GM12878 (cell line): ENCODE results near the gene NR3C1. TPM values are rescaled to one million over a fixed set of nuclear protein-coding genes. Genes with fewer than 3 reads are reported as not detected.

Experiments used
- ATAC-seq: fragments of 200-7000 bp; cut with Tn5 transposase; 3 replicates; pipeline ENCODE4 v1.9.1; 2020; ENCODE audit warnings: mild to moderate bottlenecking, moderate library complexity
- BruUV-seq: library from RNA; stranded (reverse); fragments of 400-500 nt; replicated peaks from 2 replicates; lab custom pipeline; 2021; lab: Mats Ljungman, UMichigan
- CTCF ChIA-PET: fragments of 300-600 bp; sonication (Branson Sonifier 250); formaldehyde crosslinking; extraction: SDS; loops from one replicate; lab custom pipeline; 2021; ENCODE audit warnings: inconsistent platforms; lab: Yijun Ruan, JAX
- POLR2A ChIA-PET: fragments of 350-600 bp; formaldehyde crosslinking; extraction: SDS; loops from one replicate; lab custom pipeline; 2021; ENCODE audit warnings: inconsistent platforms; lab: Charles Lee
- RAD21 ChIA-PET: fragments of 300-600 bp; sonication (Branson Sonifier 250); formaldehyde crosslinking; loops from one replicate; lab custom pipeline; 2023; ENCODE audit warnings: antibody characterized with exemption; ENCODE audit not compliant: unreplicated experiment; lab: Charles Lee
- SMC1A ChIA-PET: fragments of 300-600 bp; sonication (Branson Sonifier 250); formaldehyde crosslinking; loops from one replicate; lab custom pipeline; 2023; ENCODE audit not compliant: unreplicated experiment, uncharacterized antibody; lab: Charles Lee
- DNase-seq: peaks from one replicate; pipeline ENCODE4 v3.0.0-alpha.2; 2011; ENCODE audit warnings: low read depth, low spot score
- FAIRE-seq: peaks from 3 replicates; lab custom pipeline; 2011; peaks lifted over from hg19 to GRCh38; lab: Jason Lieb, UNC
- H2AFZ ChIP-seq: 2 replicates; pipeline ENCODE4 v1.6.0; 2011; ENCODE audit warnings: low read depth, low read length, control low read depth; ENCODE audit not compliant: control insufficient read depth
- H3K27ac ChIP-seq: 2 replicates; pipeline ENCODE4 v1.5.1; 2011; ENCODE audit warnings: control low read depth; ENCODE audit not compliant: control insufficient read depth, insufficient read depth
- H3K27me3 ChIP-seq, 2 experiments: replicated peaks in 1 of 2; 2 replicates each; pipeline versions ENCODE4 v1.6.0 to v1.6.1; 2011; ENCODE audit warnings: low read length in 1 of 2; ENCODE audit not compliant: control insufficient read depth in 2 of 2, insufficient read depth in 2 of 2
- H3K36me3 ChIP-seq, 2 experiments: 2 replicates each; pipeline ENCODE4 v1.5.1; 2011; ENCODE audit warnings: low read length in 1 of 2; ENCODE audit not compliant: control insufficient read depth in 2 of 2, insufficient read depth in 2 of 2
- H3K4me1 ChIP-seq: 2 replicates; pipeline ENCODE4 v1.6.1; 2011; ENCODE audit warnings: mild to moderate bottlenecking, low read length, moderate library complexity, mixed read lengths; ENCODE audit not compliant: control insufficient read depth, insufficient read depth
- H3K4me2 ChIP-seq: 2 replicates; pipeline ENCODE4 v1.6.0; 2011; ENCODE audit warnings: control low read depth; ENCODE audit not compliant: control insufficient read depth, insufficient read depth
- H3K4me3 ChIP-seq: fragments of 200-600 bp; sonication (generic); 2 replicates; pipeline ENCODE4 v1.5.1; 2016
- H3K79me2 ChIP-seq: 2 replicates; pipeline ENCODE4 v1.6.0; 2011; ENCODE audit warnings: low read length; ENCODE audit not compliant: control insufficient read depth, insufficient read depth
- H3K9ac ChIP-seq: 2 replicates; pipeline ENCODE4 v1.8.0; 2011; ENCODE audit warnings: low read length, control low read depth, mixed read lengths; ENCODE audit not compliant: control insufficient read depth, insufficient read depth
- H3K9me3 ChIP-seq: replicated peaks from 3 replicates; pipeline ENCODE4 v1.5.1; 2011; ENCODE audit warnings: mild to moderate bottlenecking, low read length; ENCODE audit not compliant: control insufficient read depth, insufficient read depth
- H4K20me1 ChIP-seq: 2 replicates; pipeline ENCODE4 v1.6.0; 2011; ENCODE audit not compliant: control insufficient read depth, insufficient read depth
- BCL11A ChIP-seq: IDR thresholded peaks from 2 replicates; pipeline ENCODE4 v1.6.1; 2011; ENCODE audit warnings: low read depth, low read length
- CREM ChIP-seq: IDR thresholded peaks from 2 replicates; pipeline ENCODE4 v1.6.1; 2014; ENCODE audit warnings: antibody characterized with exemption, low read depth
- EZH2 ChIP-seq: IDR thresholded peaks from 2 replicates; pipeline ENCODE4 v1.6.1; 2012; ENCODE audit warnings: low read depth, mild to moderate bottlenecking, control low read depth, inconsistent platforms, low read length, borderline replicate concordance; ENCODE audit not compliant: control insufficient read depth
- FOS ChIP-seq: IDR thresholded peaks from 3 replicates; pipeline ENCODE4 v1.6.1; 2011; ENCODE audit warnings: borderline replicate concordance; ENCODE audit not compliant: insufficient read length; ENCODE audit errors: extremely low read depth
- HDGF ChIP-seq: fragments of 450-650 bp; IDR thresholded peaks from 2 replicates; pipeline ENCODE4 v1.6.1; 2016; ENCODE audit warnings: antibody characterized with exemption
- MEF2B ChIP-seq: fragments of 450-650 bp; IDR thresholded peaks from 2 replicates; pipeline ENCODE4 v1.6.1; 2018; ENCODE audit warnings: mild to moderate bottlenecking, moderate library complexity; ENCODE audit not compliant: partially characterized antibody, poor library complexity, severe bottlenecking
- NRF1 ChIP-seq: conservative IDR thresholded peaks from 2 replicates; pipeline ENCODE4 v1.6.1; 2011; ENCODE audit warnings: mild to moderate bottlenecking, low read depth, low read length, improper control_type of control experiment
- PAX8 ChIP-seq: fragments of 450-650 bp; IDR thresholded peaks from 2 replicates; pipeline ENCODE4 v1.6.1; 2017; ENCODE audit warnings: mild to moderate bottlenecking, moderate library complexity
- RB1 ChIP-seq: fragments of 450-650 bp; formaldehyde crosslinking; IDR thresholded peaks from 2 replicates; pipeline ENCODE4 v1.6.1; 2017; ENCODE audit warnings: mild to moderate bottlenecking, borderline replicate concordance
- REST ChIP-seq: IDR thresholded peaks from 2 replicates; pipeline ENCODE4 v1.6.1; 2012; ENCODE audit warnings: mild to moderate bottlenecking, low read depth, low read length
- SMAD1 ChIP-seq: fragments of 450-650 bp; IDR thresholded peaks from 2 replicates; pipeline ENCODE4 v1.6.1; 2018; ENCODE audit warnings: mild to moderate bottlenecking, low read depth; ENCODE audit not compliant: partially characterized antibody
- SMC3 ChIP-seq: IDR thresholded peaks from 2 replicates; pipeline ENCODE4 v1.6.1; 2011; ENCODE audit warnings: low read length, improper control_type of control experiment, borderline replicate concordance
- ZBTB11 ChIP-seq: fragments of 450-650 bp; formaldehyde crosslinking; IDR thresholded peaks from 2 replicates; pipeline ENCODE4 v1.5.0; 2022; ENCODE audit warnings: mild to moderate bottlenecking, missing genetic modification characterization
- ZNF274 ChIP-seq: IDR thresholded peaks from one replicate; pipeline ENCODE4 v1.8.0; 2011; ENCODE audit not compliant: insufficient read length, insufficient read depth
- WGBS: methylation state at CpG from one replicate; pipeline ENCODE4 v1.1.6; 2016; ENCODE audit warnings: low lambda C conversion rate; ENCODE audit not compliant: insufficient replicate concordance, insufficient coverage; ENCODE audit errors: missing lambda C conversion rate; 5-methylcytosine and 5-hydroxymethylcytosine counted together
- in situ Hi-C: fragments of 300-500 bp; cut with MboI; formaldehyde crosslinking; loops from 9 replicates; pipeline ENCODE4 v1.14.3; 2018; ENCODE audit warnings: mixed read lengths
- intact Hi-C: fragments of 100-400 bp; cut with micrococcal nuclease; formaldehyde crosslinking; loops from one replicate; pipeline ENCODE4 v1.14.2; 2022; ENCODE audit not compliant: unreplicated experiment
- polyA plus RNA-seq, 11 experiments: library from polyadenylated mRNA; depleted of rRNA in 4 of 11; unstranded in 6 of 11; stranded (reverse) in 5 of 11; fragments of >200 nt; fragmentation: Nextera tagmentation in 4 of 11; fragmentation: Illumina TruSeq in 1 of 11; extraction: Ambion mirVana in 4 of 11; extraction: Trizol in 1 of 11; gene quantifications; 1 replicate in 1 of 11; 2 replicates in 10 of 11; pipeline versions ENCODE4 v1.2.1 to v1.2.3, GENCODE V29; 2011 to 2016; ENCODE audit warnings: inconsistent platforms in 2 of 11, missing spikeins in 2 of 11, low read depth in 1 of 11
- total RNA-seq, 4 experiments: library from RNA; depleted of rRNA in 3 of 4; stranded (reverse); fragments of >200 nt in 3 of 4; fragmentation: Illumina TruSeq in 1 of 4; extraction: Trizol in 1 of 4; gene quantifications; 2 replicates each; pipeline versions ENCODE4 v1.2.1 to v1.2.3, GENCODE V29; 2013 to 2021
- TF ChIP-seq, protein P1 (sequence below): IDR thresholded peaks from 2 replicates; pipeline ENCODE4 v1.6.1; 2012; ENCODE audit warnings: low read depth, low read length, improper control_type of control experiment

Gene NR3C1
- total and polyA plus RNA-seq, 10 of the 15 experiments (the other 5 are each of a cell fraction or from before 2014, with no cell fraction given): 49.7 to 141 (median 109) TPM

DNA sequence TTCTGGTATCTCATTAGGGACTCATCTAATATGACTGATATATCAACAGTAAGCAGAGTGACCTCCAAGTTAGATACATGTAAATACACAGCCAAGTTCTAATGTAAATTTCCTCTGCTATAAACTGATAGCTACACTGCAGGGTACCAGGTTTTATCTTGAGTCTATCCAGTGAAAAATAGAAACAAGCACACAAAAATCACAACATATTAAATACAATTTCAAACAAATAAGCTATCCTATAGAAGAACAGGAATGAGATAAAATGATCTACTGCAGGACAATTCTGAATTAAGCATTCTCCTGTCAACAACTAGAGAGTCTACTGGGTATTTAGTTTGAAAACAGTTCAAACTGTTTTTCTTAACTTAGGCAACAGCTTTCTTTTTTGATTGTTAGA is 42.7 kb downstream of the NR3C1 start (continued):
- TF ChIP-seq ZBTB11 (CRISPR knock-in tag) (no peak), CREM (no peak)

GRCh38 chr5:143359869-143360268 is 43.6 kb downstream of the NR3C1 start:
- SMC1A ChIA-PET: interaction anchor here (0.7 to 6.4 kb wide), 18 partner anchors 9 to 611 kb away, joined by 3 to 35 read pairs (median 6); no protein-coding TSS in a partner anchor
- H3K9ac ChIP-seq: no peak overlapping the region
- no peak overlapping the region for H3K4me3 ChIP-seq
- in situ Hi-C loops: no loop called here
- peaks cover 4% of the 10 kb centered on the region; the same call in 1 of the 2 replicates for H4K20me1 ChIP-seq
- H3K79me2 ChIP-seq: peaks cover 98% of the 10 kb centered on the region
- no peak overlapping the region for H3K27ac ChIP-seq
- no peak for FAIRE-seq
- H3K9me3 ChIP-seq: peaks cover 3% of the 10 kb centered on the region; the same call in 2 of the 3 replicates
- RAD21 ChIA-PET: interaction anchor here (0.6 to 2.4 kb wide), 10 partner anchors 8 to 465 kb away, joined by 3 to 10 read pairs (median 3); no protein-coding TSS in a partner anchor
- no peaks in the 10 kb centered on the region for H3K27me3 ChIP-seq
- H3K4me2 ChIP-seq: peak overlapping the region; percentile 38
- WGBS: 98% methylated on average over 2 of the region's 2 CpGs
- POLR2A ChIA-PET: interaction anchor here (0.5 to 2.6 kb wide), 6 partner anchors 12 to 150 kb away, joined by 3 to 11 read pairs (median 4); no protein-coding TSS in a partner anchor
- CTCF ChIA-PET: interaction anchor here (0.7 to 1.6 kb wide), 5 partner anchors 10 to 248 kb away, joined by 3 to 5 read pairs (median 3); no protein-coding TSS in a partner anchor
- intact Hi-C loops: no loop called here
- H3K36me3 ChIP-seq: peaks cover 2 to 7% of the 10 kb centered on the region in 2 experiments
- ATAC-seq: peak; percentile 42
- H2AFZ ChIP-seq: no peak overlapping the region
- BruUV-seq: no TSS peak
- no peak for DNase-seq
- peaks cover 25% of the 10 kb centered on the region for H3K4me1 ChIP-seq
- TF ChIP-seq MEF2B (peak; percentile 55), NRF1 (no peak), RB1 (no peak), FOS (no peak), SMC3 (no peak), EZH2 (no peak), SMAD1 (no peak), ZNF274 (no peak), BCL11A (no peak), REST (no peak), HDGF (no peak), PAX8 (peak; percentile 87; the same call in 1 of the 2 replicates)
- TF ChIP-seq, protein P1, sequence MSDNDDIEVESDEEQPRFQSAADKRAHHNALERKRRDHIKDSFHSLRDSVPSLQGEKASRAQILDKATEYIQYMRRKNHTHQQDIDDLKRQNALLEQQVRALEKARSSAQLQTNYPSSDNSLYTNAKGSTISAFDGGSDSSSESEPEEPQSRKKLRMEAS: no peak
